Nephron (organoid): ENCODE measurements around the gene IGFBP6.

ENCODE experiments used
- H3K27ac Mint-ChIP-seq, 3 experiments: 2 replicates each; pipeline ENCODE4 v1.8.0; 2020; ENCODE audit warnings: mixed read lengths in 3 of 3, mild to moderate bottlenecking in 2 of 3, moderate library complexity in 1 of 3
- H3K27me3 Mint-ChIP-seq: 2 replicates; pipeline ENCODE4 v1.8.0; 2021; ENCODE audit warnings: low read depth, mild to moderate bottlenecking, moderate library complexity, mixed read lengths
- H3K36me3 Mint-ChIP-seq: 2 replicates; pipeline ENCODE4 v1.8.0; 2020; ENCODE audit warnings: low read depth, mixed read lengths
- H3K4me1 Mint-ChIP-seq: 2 replicates; pipeline ENCODE4 v1.8.0; 2020; ENCODE audit warnings: mixed read lengths
- H3K4me3 Mint-ChIP-seq, 3 experiments: 2 replicates each; pipeline ENCODE4 v1.8.0; 2020; ENCODE audit warnings: mild to moderate bottlenecking in 3 of 3, mixed read lengths in 3 of 3, moderate library complexity in 2 of 3
- H3K9me3 Mint-ChIP-seq: 2 replicates; pipeline ENCODE4 v1.8.0; 2020; ENCODE audit warnings: mixed read lengths
- CTCF ChIP-seq, 3 experiments: fragments of 200-600 bp; sonication (generic); IDR thresholded peaks; one replicate each; pipeline ENCODE4 v1.5.0; 2021; ENCODE audit warnings: antibody characterized with exemption in 3 of 3; ENCODE audit not compliant: unreplicated experiment in 3 of 3

Gene IGFBP6

DNA sequence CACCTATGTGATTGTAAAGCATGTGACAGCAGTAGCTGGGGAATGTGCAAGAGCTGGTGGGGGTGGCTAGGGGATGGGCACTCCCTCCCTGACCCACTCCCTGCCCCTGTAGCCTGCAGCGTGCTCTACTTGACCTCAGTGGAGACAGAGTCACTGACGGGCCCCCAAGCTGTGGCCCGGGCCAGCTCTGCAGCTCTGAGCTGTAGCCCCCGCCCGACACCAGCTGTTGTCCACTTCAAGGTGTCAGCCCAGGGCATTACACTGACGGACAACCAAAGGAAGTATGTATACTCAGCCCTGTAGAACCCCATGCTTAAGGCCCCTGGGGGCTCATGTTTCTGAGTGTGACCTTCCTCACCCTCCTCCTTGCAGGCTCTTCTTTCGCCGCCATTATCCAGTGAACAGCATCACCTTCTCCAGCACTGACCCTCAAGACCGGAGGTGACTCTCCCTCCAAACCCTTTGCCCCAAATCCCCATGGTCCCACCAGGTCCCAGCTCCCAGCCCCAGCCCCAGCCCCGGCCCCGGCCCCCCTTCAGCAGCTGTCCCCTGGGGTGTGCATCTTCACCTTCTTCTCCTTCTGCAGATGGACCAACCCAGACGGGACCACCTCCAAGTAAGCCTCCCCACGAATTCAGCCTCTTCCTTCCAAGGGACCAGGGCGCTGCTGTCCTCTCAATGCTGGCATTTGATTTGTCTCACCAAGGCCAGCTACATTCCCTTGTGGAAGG is 34.3 kb upstream of the IGFBP6 start:
- no peak overlapping the region for H3K4me3 Mint-ChIP-seq
- H3K27me3 Mint-ChIP-seq = no peaks in the 10 kb centered on the region

DNA sequence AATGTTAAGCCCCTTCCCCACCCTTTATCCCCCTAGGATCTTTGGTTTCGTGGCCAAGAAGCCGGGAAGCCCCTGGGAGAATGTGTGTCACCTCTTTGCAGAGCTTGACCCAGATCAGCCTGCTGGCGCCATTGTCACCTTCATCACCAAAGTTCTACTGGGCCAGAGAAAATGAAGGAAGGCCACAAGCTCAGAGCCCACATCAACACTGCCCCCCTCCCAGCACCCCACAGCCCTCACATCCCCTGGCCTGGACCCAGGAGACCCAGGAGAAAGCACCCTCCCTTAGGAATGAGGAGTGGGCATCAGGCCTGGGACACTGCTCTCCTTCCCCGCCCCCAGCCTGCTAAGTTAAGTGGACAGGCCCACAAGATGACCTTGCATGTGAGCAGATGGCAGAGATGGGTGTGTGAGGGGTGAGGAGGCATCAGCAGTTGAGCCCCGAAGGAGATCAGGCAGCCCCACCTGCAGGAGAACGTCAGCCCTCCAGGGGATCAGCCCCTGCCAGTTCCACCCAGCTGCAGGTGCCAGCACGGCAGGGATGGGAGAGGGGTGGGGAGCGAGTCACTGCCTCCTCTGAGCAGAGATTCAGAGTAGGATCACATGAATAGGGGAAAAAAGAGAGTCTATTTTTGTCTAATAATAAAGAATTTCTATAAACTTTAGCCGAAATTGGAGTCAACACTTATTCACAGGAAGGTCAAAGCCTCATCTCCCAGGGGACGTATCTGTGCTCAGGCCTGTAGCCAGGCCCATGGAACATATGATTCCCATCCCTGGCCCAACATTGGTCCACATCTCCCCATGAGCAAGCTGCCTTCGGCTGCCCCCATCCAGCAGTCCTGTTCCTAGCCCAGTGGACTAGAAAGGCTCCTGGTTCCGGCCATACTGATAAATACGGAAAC is 33.5 kb upstream of the IGFBP6 start:
- Mint-ChIP-seq H3K4me3 (no peak overlapping the region), H3K36me3 (peaks cover 24% of the 10 kb centered on the region)
- no peak for TF ChIP-seq CTCF (IDR thresholded peaks at IDR 0.05; ENCODE audit: unreplicated experiment in 3 of 3)

More for the DNA sequence above, 34.3 kb upstream of the IGFBP6 start:
- H3K27ac Mint-ChIP-seq = peak overlapping the region; percentile 25 to 76 (median 58)
- no peak for TF ChIP-seq CTCF (IDR thresholded peaks at IDR 0.05; ENCODE audit: unreplicated experiment in 3 of 3)
- peaks cover 23% of the 10 kb centered on the region for H3K36me3 Mint-ChIP-seq
- peaks cover 50% of the 10 kb centered on the region for H3K4me1 Mint-ChIP-seq
- H3K9me3 Mint-ChIP-seq = no peaks in the 10 kb centered on the region

GRCh38 chr12:53064613-53065436 is 32.6 kb upstream of the IGFBP6 start:
- Mint-ChIP-seq H3K4me3 (no peak overlapping the region), H3K4me1 (peaks cover 65% of the 10 kb centered on the region), H3K9me3 (no peaks in the 10 kb centered on the region), H3K27me3 (no peaks in the 10 kb centered on the region), H3K36me3 (peaks cover 24% of the 10 kb centered on the region), H3K27ac (peak overlapping the region; percentile 20 to 76 (median 58))
- no peak for TF ChIP-seq CTCF (IDR thresholded peaks at IDR 0.05; ENCODE audit: unreplicated experiment in 3 of 3)

More for the DNA sequence above, 33.5 kb upstream of the IGFBP6 start:
- Mint-ChIP-seq H3K27me3 (no peaks in the 10 kb centered on the region), H3K4me1 (peaks cover 58% of the 10 kb centered on the region), H3K9me3 (no peaks in the 10 kb centered on the region), H3K27ac (peak overlapping the region; percentile 25 to 76 (median 58))

DNA sequence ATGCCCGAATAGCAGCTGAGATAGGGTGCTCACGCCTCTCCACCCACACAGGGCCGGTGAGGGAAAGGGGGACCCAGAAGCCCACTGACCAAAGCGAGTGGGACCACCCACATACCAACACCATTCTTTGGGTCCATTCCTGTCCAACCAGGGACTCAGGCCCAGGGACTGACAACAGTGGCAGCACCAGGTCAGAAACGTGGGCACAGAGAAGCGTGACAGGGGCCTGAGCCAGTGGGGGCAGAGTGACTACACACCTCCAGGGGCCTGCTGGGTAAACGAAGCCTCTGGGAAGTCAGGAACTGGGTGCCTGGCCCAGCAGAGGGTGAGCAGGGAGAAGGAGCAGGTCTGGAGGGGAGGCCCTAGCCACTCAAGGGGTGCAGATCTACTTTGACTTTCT is 32.0 kb upstream of the IGFBP6 start:
- Mint-ChIP-seq H3K4me3 (no peak overlapping the region), H3K27me3 (no peaks in the 10 kb centered on the region), H3K27ac (peak overlapping the region in 2 of 3 experiments; percentile 20 to 58), H3K36me3 (peaks cover 25% of the 10 kb centered on the region), H3K9me3 (no peaks in the 10 kb centered on the region), H3K4me1 (peaks cover 71% of the 10 kb centered on the region)
- no peak for TF ChIP-seq CTCF (IDR thresholded peaks at IDR 0.05; ENCODE audit: unreplicated experiment in 3 of 3)

GRCh38 chr12:53065975-53066931 is 31.2 kb upstream of the IGFBP6 start:
- Mint-ChIP-seq H3K4me3 (no peak overlapping the region), H3K4me1 (peaks cover 78% of the 10 kb centered on the region), H3K27ac (peak overlapping the region; percentile 58 to 88 (median 64)), H3K27me3 (no peaks in the 10 kb centered on the region), H3K36me3 (peaks cover 29% of the 10 kb centered on the region), H3K9me3 (no peaks in the 10 kb centered on the region)
- peak; percentile 83 to 93 (median 85) for TF ChIP-seq CTCF (IDR thresholded peaks at IDR 0.05; ENCODE audit: unreplicated experiment in 3 of 3)
